Activated naive CD8-positive, alpha-beta T cell (primary cell): ENCODE data around the gene NDUFA12.

ENCODE experiments used
- H3K27ac Mint-ChIP-seq: one replicate; pipeline ENCODE4 v1.8.0; 2021; ENCODE audit warnings: mixed read lengths
- H3K27me3 Mint-ChIP-seq: one replicate; pipeline ENCODE4 v1.8.0; 2021; ENCODE audit warnings: mixed read lengths
- H3K36me3 Mint-ChIP-seq: one replicate; pipeline ENCODE4 v1.8.0; 2021; ENCODE audit warnings: mixed read lengths
- H3K4me1 Mint-ChIP-seq: one replicate; pipeline ENCODE4 v1.8.0; 2021; ENCODE audit warnings: low read depth, mixed read lengths
- H3K4me3 Mint-ChIP-seq: one replicate; pipeline ENCODE4 v1.8.0; 2021; ENCODE audit warnings: mild to moderate bottlenecking, mixed read lengths
- H3K9me3 Mint-ChIP-seq: one replicate; pipeline ENCODE4 v1.8.0; 2021; ENCODE audit warnings: low read depth, mixed read lengths

NDUFA12 gene

DNA sequence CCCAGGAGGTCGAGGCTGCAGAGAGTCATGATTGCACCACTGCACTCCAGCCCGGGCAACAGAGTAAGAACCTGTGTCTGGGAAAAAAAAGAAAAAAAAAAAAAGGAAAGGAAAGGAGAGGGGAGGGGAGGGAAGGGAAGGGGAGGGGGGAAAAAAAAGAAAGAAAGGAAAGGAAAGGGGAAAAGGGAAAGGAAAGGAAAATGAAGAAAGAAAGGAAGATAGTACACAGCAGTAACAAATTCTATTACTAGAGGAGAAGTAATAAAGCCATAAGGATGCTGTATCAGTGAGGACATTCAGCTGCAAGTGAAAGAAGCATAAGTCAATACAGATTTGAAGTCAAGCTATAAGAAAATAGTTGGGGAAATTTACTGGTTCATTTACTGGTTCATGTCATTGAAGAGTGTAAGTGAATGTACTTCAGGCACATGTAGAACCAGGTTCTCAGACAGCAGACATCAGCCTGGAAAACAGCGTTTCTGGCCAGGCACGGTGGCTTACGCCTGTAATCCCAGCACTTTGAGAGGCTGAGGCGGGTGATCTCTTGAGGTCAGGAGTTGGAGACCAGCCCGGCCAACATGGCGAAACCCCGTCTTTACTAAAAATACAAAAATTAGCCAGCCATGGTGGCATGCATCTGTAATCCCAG is 37.4 kb downstream of the NDUFA12 start:
- no peak overlapping the region for H3K27ac Mint-ChIP-seq
- no peaks in the 10 kb centered on the region for H3K9me3 Mint-ChIP-seq
- no peaks in the 10 kb centered on the region for H3K4me1 Mint-ChIP-seq
- no peak overlapping the region for H3K4me3 Mint-ChIP-seq
- peaks cover 7% of the 10 kb centered on the region for H3K36me3 Mint-ChIP-seq
- no peaks in the 10 kb centered on the region for H3K27me3 Mint-ChIP-seq

DNA sequence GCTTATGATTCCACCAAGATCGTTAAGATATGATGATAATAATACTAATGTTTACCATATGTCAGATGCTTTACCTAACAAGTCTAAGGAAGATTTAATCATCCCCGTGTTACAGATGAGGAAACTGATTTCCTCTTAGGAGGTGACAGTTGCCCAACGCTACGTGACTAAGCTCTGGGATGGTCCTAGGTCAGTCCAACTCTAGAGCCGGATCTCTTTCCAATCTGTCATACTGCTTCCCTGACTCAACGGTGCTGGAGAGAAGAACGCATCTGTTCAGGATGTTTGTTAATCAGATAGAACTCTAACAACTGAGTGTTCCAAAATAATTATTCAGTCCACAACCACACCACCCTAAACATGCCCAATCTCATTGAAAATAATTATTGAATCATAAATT is 39.8 kb downstream of the NDUFA12 start:
- H3K36me3 Mint-ChIP-seq: peaks cover 1% of the 10 kb centered on the region
- H3K27ac Mint-ChIP-seq: no peak overlapping the region

DNA sequence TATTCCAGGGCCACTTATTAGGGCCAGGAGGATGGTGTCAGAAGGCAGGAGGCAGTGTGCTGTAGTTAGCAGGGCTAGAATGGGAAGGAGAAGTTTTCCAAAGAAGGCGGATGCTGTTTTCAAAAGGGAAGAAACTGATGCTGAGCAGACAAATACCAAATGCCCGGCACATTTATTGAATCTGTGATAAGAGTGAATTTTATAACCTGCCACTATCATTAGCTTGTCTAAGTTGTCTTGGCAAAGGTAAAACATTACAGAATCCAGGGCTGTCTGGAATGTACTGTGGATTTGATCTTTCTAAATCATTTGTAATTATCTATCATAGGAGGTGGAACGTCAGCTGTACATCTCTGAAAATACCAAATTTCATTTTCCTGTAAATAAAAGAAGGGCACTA is 40.8 kb downstream of the NDUFA12 start:
- Mint-ChIP-seq H3K27me3 (peaks cover 5% of the 10 kb centered on the region), H3K36me3 (no peaks in the 10 kb centered on the region), H3K4me3 (no peak overlapping the region), H3K27ac (no peak overlapping the region), H3K9me3 (no peaks in the 10 kb centered on the region), H3K4me1 (no peaks in the 10 kb centered on the region)

More for the DNA sequence above, 39.8 kb downstream of the NDUFA12 start:
- Mint-ChIP-seq H3K27me3 (peaks cover 5% of the 10 kb centered on the region), H3K4me3 (no peak overlapping the region), H3K4me1 (no peaks in the 10 kb centered on the region), H3K9me3 (no peaks in the 10 kb centered on the region)

DNA sequence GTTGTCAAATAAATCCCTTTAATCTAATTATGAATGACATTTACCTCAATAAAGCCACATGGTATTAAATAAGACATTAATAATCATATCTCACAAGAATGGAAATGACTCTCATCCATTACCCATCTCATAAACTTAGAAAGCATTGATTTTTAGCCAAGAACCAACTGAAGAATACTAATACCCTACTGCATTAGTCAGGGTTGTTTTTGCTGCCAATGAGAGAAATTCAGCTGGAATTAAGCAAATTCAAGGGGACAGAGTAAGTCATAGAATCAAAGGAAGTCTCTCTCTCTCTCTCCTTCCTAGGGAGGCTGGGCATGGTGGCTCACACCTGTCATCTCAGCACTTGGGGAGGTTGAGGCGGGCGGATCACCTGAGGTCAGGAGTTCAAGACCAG is 41.6 kb downstream of the NDUFA12 start:
- Mint-ChIP-seq H3K4me1 (no peaks in the 10 kb centered on the region), H3K9me3 (no peaks in the 10 kb centered on the region), H3K36me3 (no peaks in the 10 kb centered on the region), H3K4me3 (no peak overlapping the region), H3K27me3 (peaks cover 5% of the 10 kb centered on the region), H3K27ac (no peak overlapping the region)

DNA sequence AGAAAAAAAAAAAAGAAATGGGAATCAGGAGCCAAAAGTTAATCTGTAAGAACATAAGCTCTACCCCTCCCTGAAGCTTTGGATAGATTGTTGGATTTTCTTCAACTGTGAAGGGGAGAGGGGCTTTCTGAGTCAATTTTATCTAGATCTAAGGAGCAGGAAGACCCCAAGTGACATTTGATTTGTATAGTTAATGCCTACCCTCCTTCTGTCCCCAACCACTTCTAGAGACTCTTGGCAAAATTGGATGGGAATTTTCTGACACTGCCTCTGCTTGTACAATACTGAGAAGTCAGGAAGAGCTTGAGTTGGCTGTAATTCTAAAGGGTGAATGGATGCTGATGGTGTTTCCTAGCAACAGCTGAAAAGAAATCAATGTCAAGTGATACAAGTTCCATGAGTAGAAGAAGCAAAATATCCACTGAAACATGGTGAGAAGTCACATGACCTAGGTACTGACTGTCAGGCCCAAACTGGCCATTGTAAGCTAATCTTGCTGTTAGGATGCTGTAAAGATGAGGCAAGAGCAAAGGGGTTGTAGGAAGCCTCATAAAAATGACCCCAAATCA is 42.2 kb downstream of the NDUFA12 start:
- no peaks in the 10 kb centered on the region for H3K9me3 Mint-ChIP-seq
- H3K27ac Mint-ChIP-seq: no peak overlapping the region
- H3K36me3 Mint-ChIP-seq: no peaks in the 10 kb centered on the region
- H3K4me3 Mint-ChIP-seq: no peak overlapping the region
- H3K4me1 Mint-ChIP-seq: no peaks in the 10 kb centered on the region
- H3K27me3 Mint-ChIP-seq: peaks cover 5% of the 10 kb centered on the region

DNA sequence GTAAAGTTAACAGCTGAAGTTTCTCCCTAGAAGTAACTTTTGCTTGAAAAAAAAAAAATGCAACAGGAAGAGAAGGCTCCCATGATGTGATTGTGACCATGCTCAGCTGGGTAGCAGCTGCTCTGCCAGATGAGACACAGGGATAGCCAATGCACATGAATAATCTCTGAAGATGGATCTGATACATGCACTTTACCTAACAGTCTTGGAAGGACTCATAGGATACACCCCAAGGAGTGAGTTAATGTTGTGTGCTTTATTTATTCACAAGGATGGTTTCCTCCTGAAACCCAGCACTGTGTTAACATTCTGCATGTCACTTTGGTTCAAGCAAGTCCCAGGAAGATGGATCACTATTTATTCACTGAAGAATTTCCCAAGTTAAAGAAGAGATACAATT is 46.5 kb downstream of the NDUFA12 start:
- Mint-ChIP-seq H3K9me3 (no peaks in the 10 kb centered on the region), H3K4me3 (no peak overlapping the region), H3K27ac (no peak overlapping the region), H3K36me3 (peaks cover 1% of the 10 kb centered on the region), H3K27me3 (peaks cover 25% of the 10 kb centered on the region), H3K4me1 (peaks cover 5% of the 10 kb centered on the region)

DNA sequence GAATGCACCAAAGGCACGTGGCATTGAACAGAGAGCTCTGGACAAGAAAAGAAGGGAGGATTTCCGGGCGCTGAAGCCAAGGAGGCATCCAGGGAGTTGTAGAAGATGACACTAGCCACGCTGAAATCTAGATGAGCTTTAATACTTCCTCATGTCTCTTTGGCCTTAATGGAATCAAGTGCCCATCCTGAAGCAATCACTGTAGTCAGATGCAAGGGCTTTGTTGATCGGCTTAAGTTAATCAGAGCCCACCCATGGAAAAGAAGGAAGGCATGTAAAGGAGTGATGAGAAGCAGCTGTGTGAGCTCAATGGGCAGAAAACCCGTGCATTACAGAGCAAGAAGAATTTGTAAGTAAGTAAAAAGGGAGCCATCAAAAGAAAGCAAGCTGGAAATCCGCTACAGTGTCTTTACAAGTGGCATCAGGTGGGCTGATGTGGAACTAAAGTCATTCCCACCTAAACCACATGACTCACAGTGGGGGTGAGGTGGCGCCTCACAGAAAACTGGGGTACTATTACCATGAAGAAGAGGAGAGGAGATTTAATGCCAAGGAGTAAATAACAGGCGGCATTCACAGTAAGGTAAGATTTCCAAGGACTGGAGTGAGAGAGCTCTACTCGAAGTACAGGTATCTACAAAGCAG is 48.4 kb downstream of the NDUFA12 start:
- Mint-ChIP-seq H3K9me3 (no peaks in the 10 kb centered on the region), H3K27ac (no peak overlapping the region), H3K4me1 (peaks cover 5% of the 10 kb centered on the region), H3K27me3 (peaks cover 29% of the 10 kb centered on the region), H3K4me3 (no peak overlapping the region), H3K36me3 (peaks cover 5% of the 10 kb centered on the region)

DNA sequence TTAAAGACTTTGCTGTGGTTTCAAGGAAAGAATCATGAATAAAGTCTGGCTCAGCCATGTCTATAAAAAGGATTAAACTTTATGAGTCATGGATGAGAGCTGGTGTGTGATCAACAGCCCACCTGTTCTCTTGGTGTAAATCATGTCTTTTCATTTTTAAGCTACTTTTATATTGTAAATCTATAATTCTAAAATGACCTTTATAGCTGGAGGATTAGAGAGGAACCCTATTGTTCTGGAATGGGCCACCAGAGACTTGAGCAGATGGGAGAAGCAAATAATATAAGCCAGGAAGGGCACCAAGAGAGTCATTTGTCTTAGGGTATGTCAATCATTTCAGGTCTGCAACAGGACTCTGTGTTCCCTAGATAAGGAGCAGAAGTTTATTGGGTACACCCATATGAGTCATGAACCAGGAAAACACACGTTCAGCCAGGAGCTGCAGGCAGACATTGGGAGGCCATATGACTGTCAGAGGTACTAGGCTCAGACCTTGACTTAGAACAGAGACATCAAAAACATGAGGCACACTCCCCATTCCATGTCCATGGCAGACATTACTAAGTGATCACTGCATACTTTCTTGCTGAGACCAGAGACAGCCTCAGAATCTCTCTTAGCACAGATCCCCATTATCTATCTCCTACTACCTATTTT is 49.3 kb downstream of the NDUFA12 start:
- Mint-ChIP-seq H3K9me3 (no peaks in the 10 kb centered on the region), H3K4me1 (peaks cover 5% of the 10 kb centered on the region), H3K4me3 (no peak overlapping the region), H3K27ac (no peak overlapping the region), H3K27me3 (peaks cover 29% of the 10 kb centered on the region), H3K36me3 (peaks cover 5% of the 10 kb centered on the region)

DNA sequence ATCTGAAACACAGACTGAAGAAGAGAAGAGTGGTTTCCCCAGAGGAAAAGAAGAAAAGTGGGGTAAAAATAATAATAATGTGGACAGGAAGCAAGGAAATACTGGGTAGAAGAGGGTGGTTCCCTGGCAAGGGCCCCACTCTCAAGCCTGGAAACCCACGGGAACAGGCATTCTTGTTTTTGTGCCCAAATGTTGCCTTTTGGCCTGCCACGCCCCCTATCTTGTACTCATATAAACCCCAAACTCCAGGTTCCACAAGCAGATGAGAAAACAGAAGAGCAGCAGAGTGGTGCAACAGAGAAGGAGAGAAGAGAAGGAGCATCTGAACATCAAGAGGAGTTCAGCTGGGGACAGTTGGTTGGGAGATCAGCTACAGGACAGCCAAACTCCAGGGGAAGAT is 51.2 kb downstream of the NDUFA12 start:
- H3K9me3 Mint-ChIP-seq: no peaks in the 10 kb centered on the region
- H3K36me3 Mint-ChIP-seq: peaks cover 5% of the 10 kb centered on the region
- peaks cover 5% of the 10 kb centered on the region for H3K4me1 Mint-ChIP-seq
- no peak overlapping the region for H3K27ac Mint-ChIP-seq
- peaks cover 34% of the 10 kb centered on the region for H3K27me3 Mint-ChIP-seq
- H3K4me3 Mint-ChIP-seq: no peak overlapping the region

DNA sequence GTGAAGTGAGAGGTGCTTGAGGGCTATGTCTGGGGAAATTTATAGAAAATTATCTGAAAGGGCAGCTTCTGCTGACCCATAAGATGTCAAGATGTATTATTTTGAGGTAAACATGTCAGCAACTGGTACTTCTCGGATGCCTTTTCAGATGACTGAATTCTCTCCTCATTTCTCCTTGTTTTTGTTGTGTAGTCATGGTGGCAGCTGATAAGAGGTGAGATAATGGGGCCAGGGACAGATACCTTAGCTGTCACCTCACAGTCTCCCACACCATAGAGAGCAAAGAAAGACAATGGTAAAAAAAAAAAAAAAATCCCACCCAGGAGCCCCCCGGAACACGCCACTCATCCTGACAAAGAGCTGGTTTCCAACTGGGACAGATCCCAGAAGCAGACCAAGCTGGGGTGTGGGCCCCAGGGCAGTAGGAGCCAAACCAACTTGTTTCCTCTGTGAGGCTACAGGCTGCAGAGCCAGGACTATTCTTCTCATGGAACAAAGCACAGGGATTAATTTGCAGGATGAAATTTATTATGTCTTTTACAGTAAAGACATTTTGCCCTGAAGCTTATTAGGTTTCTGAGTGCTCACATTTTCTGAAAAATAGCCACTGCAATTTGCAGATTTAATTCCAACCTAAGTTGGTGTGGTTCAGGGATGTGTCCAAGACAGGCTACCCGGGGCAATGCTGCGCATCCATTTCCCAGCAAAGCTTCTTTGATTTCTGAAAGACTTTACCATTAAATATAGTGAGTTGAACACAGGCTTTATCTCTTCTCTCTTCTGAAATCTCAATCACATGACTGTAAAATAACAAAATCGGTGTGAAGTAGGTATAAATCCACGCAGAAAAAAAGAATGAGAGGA is 52.2 kb downstream of the NDUFA12 start:
- H3K27ac Mint-ChIP-seq: no peak overlapping the region
- H3K4me1 Mint-ChIP-seq: peaks cover 7% of the 10 kb centered on the region
- no peak overlapping the region for H3K4me3 Mint-ChIP-seq

DNA sequence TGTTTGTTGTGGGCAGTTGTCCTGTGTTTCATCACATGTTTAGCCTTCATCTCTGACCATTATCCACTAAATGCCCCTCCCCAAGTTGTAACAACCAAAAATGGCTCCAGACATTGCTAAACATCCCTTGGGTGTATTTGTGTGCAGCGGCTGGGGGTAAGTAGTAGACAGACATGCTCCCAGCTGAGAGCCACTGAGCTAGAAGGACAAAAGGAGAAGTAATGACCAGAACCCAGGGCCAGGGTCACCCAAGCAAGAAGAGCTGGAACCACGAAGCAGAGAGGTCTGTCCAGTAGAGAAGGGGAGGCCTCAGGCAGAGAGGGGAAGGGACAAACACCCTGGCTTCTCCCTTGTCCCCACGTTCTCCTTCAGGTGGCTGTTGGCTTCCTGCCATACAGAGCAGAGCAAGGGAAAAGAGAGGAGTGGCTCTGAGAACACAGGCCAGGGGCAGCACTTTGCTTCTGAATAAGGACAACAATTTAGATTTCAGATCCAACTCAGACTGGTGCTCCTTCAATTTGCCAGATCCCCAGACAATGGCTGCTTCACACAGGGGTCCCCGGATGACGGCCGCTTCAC is 55.2 kb downstream of the NDUFA12 start:
- H3K9me3 Mint-ChIP-seq: peaks cover 5% of the 10 kb centered on the region
- no peak overlapping the region for H3K27ac Mint-ChIP-seq
- H3K4me3 Mint-ChIP-seq: no peak overlapping the region
- peaks cover 32% of the 10 kb centered on the region for H3K27me3 Mint-ChIP-seq
- H3K36me3 Mint-ChIP-seq: peaks cover 6% of the 10 kb centered on the region
- H3K4me1 Mint-ChIP-seq: peaks cover 20% of the 10 kb centered on the region

More for the DNA sequence above, 52.2 kb downstream of the NDUFA12 start:
- peaks cover 6% of the 10 kb centered on the region for H3K36me3 Mint-ChIP-seq
- H3K27me3 Mint-ChIP-seq: peaks cover 38% of the 10 kb centered on the region
- no peaks in the 10 kb centered on the region for H3K9me3 Mint-ChIP-seq

DNA sequence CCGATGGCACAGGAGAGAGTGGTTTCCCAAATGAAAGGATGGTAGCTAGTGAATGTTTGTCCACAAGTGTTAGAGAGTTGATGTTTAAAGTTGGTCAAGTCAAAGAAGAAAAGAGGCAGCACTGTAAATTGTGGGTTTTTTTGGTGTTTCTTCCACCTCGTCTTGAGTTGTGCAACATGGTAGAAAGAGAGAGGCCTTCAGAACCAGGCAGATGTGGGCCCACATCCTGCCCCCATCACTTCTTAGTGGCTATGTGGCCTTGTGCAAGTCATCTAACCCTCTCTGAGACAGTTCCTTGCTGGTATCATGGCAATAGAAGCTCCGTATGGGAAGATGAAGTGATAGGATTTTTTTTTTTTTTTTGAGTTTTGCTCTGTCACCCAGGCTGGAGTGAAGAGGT is 60.8 kb downstream of the NDUFA12 start:
- H3K27ac Mint-ChIP-seq: no peak overlapping the region
- H3K4me3 Mint-ChIP-seq: no peak overlapping the region
- H3K9me3 Mint-ChIP-seq: peaks cover 5% of the 10 kb centered on the region
- peaks cover 38% of the 10 kb centered on the region for H3K4me1 Mint-ChIP-seq
- H3K36me3 Mint-ChIP-seq: peaks cover 2% of the 10 kb centered on the region
- H3K27me3 Mint-ChIP-seq: peaks cover 13% of the 10 kb centered on the region

DNA sequence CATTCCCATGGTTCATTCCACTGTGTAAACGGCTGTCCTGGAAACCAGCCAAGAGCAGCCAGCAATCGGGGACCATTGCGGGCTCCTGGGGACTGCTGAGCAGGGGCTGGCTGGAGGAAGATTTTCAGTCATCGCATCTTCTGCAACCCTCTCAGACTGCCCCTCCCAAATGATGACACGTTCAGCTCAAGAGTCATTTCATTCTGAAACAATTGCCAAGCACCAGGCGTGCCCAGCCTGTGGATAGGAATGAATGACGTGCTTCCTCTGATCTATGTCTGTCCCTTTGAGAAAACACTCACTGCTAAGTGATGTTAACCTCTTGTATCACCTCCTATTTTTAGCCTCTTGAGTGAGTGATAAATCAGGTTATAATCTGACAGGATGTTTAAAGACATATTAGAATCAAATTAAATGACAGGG is 62.0 kb downstream of the NDUFA12 start:
- no peak overlapping the region for H3K4me3 Mint-ChIP-seq
- peaks cover 36% of the 10 kb centered on the region for H3K4me1 Mint-ChIP-seq
- no peaks in the 10 kb centered on the region for H3K36me3 Mint-ChIP-seq

DNA sequence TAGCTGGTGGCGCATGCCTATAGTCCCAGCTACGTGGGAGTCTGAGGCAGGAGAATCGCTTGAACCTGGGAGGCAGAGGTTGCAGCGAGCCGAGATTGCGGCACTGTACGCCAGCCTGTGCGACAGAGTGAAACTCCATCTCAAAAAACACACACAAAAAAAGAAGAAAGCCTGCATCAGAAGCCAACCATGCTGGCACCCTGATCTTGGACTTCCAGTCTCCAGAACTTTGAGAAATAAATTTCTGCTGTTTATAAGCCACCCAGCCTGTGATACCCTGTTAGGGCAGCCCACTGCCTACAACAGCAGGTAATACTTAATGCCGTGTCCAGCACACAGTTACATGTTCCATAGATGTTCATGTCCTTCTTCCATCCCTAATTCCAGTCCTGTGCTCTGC is 62.7 kb downstream of the NDUFA12 start:
- H3K4me3 Mint-ChIP-seq: no peak overlapping the region
- peaks cover 7% of the 10 kb centered on the region for H3K27me3 Mint-ChIP-seq
- H3K36me3 Mint-ChIP-seq: no peaks in the 10 kb centered on the region
- no peak overlapping the region for H3K27ac Mint-ChIP-seq
- H3K9me3 Mint-ChIP-seq: peaks cover 5% of the 10 kb centered on the region
- H3K4me1 Mint-ChIP-seq: peaks cover 34% of the 10 kb centered on the region

More for the DNA sequence above, 62.0 kb downstream of the NDUFA12 start:
- Mint-ChIP-seq H3K27me3 (peaks cover 9% of the 10 kb centered on the region), H3K9me3 (peaks cover 5% of the 10 kb centered on the region), H3K27ac (peak overlapping the region; percentile 24)
